HuH-7 (cell line): ENCODE data around the gene PLIN3.
"Not testable (repeated sequence)": the region's sequence is repeated elsewhere in the genome, so short reads cannot be mapped to it uniquely, and the experiment has no call there.

Experiments
- DNase-seq: peaks from one replicate; pipeline ENCODE4 v3.0.0; 2011; ENCODE audit warnings: low spot score

PLIN3 gene

GRCh38 chr19:4845975-4846374 lies 21.5 kb downstream of the PLIN3 start:
- DNase-seq = not testable (repeated sequence)

- DNase-seq = no peak
These were observed 22.9 kb downstream of the PLIN3 start for GRCh38 chr19:4844348-4845179.

GRCh38 chr19:4843647-4843965 lies 23.9 kb downstream of the PLIN3 start:
- no peak for DNase-seq

DNA sequence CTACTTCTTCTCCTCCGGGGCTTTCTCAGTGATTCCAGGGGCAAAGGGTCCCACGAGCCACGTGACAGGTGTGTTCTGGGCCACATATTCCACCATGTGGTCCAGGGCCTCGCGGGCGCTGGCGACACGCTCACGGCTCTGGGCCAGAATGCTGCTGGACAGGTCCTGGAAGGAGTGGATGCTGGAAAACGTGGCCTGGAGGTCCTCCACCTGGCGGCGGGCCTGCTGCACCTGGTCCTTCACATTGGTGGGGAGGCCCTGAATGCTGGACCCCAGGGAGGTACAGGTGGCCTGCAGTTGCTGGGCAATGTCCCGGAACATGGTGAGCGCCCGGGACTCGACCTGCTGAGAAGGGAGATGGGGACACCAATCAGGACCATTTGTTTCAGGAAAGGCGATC lies 28.3 kb downstream of the PLIN3 start:
- DNase-seq = no peak

DNA sequence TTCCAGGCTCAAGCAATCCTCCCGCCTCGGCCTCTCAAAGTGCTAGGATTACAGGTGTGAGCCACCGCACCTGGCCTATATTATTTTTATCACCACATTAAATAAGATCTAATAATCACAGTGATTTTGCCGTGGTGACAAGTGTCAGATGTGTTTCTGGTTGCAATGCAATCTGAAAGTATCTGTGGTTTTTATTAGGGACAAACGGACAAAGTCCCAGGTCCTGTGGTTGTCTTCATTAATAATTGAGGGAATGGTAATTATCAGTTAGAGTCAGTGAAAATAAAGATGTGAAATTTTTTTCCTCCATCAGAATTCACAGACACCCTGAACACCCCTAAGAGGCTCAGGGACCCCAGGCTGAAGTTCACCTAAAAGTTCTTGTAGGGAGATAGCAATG lies 34.7 kb downstream of the PLIN3 start:
- no peak for DNase-seq

GRCh38 chr19:4831979-4832340 lies 35.5 kb downstream of the PLIN3 start:
- not testable (repeated sequence) for DNase-seq

DNA sequence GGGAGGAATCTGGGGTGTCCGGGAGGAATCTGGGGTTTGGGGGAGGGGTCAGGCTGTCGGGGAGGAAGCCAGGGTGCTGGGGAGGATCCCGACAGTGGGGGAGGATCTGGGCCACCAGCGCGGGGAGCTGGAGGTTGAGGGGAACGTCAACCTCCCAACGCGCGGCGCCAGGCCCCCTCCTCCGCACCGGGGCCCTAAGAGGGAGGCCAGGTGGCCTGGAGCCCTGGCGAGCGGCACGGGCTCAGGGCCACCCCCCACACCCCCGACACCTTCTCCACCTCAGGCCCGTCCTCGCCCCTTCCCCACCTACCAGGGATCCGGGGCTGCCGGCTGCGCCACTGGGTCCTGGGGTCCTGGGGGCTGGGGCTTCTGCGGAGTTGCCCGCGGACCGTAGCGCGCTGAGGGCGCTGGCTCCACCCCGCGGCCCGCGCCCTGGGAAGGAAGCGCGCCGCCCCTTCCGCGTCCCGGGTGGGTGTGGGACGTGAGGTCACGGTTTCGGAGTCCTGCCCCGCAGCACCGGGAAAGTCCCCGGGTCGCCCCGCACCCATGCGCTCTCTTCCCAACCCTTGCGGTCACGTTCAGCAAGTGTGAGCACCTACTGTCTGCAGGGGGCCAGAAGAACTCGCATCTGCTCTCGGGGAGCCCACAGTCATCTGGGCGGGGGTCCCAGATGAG lies 36.0 kb downstream of the PLIN3 start, which contains the start of gene TICAM1:
Gene TICAM1, minus strand, starts transcription at position 409 of the 675 bp plus-strand sequence. CDS start 13,335 bp downstream, outside the sequence.
- peak; percentile 45 for DNase-seq

DNA sequence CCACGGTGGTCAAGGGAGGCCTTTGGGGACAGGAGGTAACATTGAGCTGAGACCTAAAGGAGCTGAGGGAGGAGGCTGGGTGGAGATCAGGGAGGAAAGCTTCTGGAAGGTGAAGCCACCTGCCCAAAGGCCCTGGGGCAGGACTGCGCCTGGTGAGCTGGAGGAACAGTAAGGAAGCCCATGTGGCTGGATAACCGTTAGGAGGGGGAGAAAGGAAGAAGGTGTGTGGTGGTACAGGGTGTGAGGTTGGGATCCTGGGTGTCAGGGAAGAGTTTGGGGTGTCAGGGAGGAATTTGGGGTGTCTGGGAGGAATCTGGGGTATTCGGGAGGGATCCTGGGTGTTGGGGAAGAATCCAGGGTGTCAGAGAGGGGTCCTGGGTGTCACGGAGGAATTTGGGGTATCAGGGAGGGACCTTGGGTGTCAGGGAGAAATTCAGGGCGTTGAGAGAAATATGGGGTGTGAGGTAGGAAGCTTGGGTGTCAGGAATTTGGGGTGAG lies 36.6 kb downstream of the PLIN3 start:
- DNase-seq = no peak

DNA sequence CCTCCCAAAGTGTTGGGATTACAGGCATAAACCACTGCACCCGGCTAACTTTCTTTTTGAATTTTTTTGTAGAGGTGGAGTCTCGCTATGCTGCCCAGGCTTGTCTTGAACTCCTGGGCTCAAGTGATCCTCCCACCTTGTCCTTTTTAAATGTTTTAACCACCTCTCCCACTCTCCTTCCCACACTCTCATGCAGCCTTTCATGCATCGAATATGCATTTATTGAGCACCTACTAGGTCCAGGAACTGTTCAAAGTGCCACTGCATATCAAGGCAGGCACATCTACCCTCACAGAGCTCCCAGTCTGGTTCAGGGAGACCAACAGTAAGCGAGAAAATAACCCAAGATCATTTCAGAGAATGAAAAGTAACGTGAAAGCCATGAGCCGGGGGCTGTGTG lies 37.1 kb downstream of the PLIN3 start:
- DNase-seq = no peak

- DNase-seq = peak; percentile 34
These were observed 38.3 kb downstream of the PLIN3 start for GRCh38 chr19:4829001-4829712.

GRCh38 chr19:4823577-4823976 lies 43.9 kb downstream of the PLIN3 start:
- DNase-seq = no peak

DNA sequence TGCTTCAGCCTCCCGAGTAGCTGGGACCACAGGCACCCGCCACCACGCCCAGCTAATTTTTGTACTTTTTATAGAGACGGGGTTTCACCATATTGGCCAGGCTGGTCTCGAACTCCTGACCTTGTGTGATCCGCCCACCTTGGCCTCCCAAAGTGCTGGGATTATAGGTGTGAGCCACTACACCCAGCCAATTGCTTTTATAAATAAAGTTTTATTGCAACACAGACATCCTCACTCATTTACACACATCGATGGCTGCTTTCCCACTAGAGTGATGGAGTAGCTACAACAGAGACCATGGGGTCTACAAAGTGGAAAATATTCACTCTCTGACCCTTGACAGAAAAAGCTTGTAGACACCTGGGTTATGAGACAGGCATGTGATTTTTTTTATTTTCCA lies 45.1 kb downstream of the PLIN3 start:
- not testable (repeated sequence) for DNase-seq

DNA sequence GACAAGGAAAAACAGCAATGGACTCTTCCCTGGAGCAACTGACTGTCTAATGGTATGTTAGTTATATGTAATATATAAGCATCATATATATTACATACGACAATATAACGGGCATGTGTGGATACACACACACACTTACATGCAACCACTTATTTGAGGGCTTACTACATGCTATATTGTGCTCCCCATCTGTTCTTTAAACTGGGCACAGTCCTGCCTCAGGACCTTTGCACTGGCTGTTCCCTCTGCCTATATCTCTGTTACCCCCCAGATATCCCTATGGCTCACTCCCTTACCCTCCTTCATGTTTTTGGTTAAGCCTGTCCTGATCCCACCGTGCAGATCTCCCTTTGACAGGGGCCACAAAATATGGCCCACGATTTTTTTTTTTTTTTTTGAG lies 46.2 kb downstream of the PLIN3 start:
- DNase-seq = no peak

GRCh38 chr19:4817467-4818277 lies 49.8 kb downstream of the PLIN3 start:
- no peak for DNase-seq

- DNase-seq = no peak
These were observed 50.6 kb downstream of the PLIN3 start for GRCh38 chr19:4816950-4817278.

GRCh38 chr19:4816202-4816949 lies 51.1 kb downstream of the PLIN3 start:
- no peak for DNase-seq

DNA sequence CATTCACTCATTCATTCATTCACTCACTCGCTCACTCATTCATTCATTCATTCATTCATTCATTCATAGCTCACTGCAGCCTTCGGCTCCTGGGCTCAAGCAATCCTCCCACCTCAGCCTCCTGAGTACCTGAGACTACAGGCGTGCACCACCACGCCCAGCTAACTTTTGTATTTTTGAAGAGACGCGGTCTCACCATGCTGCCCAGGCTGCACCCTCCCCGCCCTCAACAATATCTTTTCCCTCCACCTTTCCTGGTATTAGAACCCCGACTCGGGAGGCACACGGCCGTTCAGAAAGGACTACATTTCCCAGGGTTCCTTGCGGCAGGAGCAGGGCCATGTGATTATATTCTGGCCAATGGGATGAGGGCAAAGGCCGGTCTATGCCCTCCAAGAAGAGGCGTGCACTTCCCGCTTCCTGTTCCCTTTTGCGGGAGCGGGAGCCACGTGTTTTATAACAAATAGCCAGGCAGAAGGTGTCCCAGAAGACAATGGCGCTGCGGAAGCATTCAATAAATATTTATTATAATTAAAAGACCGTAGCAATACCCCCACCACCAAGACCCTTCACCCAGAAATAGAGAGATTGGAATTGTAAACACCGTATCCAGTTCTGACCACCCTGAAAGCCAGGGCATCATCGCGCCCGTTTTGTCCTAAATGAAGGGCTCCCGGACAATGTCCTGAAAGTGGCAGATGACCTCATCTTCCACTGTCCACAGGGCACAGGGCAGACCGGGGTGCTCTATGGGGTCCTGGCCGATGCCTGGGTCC lies 51.9 kb downstream of the PLIN3 start:
- DNase-seq = peak; percentile 97

DNA sequence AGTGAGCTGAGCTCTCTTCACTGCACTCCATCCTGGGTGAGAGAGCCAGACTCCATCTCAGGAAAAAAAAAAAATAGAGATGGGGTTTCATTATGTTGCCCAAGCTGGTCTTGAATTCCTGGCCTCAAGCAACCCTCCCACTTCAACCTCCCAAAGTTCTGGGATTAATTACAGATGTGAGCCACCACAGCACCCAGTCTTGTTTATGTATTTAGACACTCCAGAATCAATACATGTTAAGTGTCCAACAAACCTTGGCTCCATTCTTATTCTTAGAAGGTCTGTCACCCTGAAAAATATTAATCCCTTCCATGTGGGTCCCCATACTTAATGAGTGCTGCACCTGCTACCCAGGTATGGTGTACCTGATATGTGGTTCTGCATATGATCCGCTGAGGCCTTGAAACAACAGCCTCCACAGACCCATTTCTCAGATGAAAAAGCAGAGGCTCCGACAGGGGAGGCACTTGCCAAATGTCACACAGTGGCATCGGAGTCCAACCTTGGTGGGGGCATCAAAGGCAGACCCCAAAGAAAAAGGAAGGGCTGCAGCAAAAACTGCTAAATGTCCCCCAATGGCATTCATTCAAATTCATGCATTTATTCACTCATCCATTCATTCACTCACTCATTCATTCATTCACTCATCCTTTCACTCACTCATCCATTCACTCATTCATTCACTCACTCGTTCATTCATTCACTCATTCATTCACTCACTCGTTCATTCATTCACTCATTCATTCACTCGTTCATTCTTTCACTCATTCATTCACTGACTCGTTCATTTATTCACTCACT lies 52.6 kb downstream of the PLIN3 start:
- DNase-seq = no peak

DNA sequence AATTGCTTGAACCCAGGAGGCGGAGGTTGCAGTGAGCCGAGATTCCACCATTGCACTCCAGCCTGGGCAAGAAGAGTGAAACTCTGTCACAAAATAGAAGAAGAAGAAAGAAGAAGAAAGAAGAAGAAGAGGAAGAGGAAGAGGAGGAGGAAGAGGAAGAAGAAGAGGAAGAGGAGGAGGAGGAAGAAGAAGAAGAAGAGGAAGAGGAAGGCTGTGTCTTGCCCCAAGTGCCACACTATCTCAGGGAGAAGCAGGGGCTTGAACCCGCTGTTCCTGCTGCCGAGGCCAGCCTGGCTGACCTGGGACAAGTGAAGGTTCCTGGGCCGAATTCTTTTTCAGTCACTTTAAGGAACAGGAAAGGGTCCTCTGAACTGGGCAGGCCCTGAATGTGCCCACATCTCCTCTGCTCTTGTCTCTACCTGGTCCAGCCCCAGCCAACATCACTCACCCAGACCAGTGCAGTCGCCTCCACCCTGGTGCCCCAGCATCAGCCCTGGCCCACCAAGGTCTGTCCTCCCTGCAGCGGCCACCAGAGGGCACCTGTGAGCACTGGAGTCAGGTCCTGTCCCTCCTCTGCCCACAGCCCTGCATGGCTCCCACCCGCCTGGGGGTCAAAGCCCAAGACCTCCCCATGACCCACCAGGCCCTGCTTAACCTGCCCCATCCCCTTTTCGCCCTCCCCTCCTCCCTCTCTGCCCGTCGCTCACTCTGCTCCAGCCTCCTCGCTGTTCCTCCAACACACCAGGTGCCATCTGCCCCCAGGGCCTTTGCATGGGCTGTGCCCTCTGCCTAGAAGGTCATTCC lies 55.9 kb downstream of the PLIN3 start:
- DNase-seq = peak; percentile 81
